ENCODE measurements around the gene CLIC6. TPM values are rescaled to one million over a fixed set of nuclear protein-coding genes. Genes with fewer than 3 reads are reported as not detected.
A peak's percentile ranks its signal among the peaks of the same experiment; 100 is the strongest.

The CLIC6 gene
- polyA plus RNA-seq, 2 of the 4 experiments (the other 2 are of a cell fraction): 0.01 to 0.08 TPM

DNA sequence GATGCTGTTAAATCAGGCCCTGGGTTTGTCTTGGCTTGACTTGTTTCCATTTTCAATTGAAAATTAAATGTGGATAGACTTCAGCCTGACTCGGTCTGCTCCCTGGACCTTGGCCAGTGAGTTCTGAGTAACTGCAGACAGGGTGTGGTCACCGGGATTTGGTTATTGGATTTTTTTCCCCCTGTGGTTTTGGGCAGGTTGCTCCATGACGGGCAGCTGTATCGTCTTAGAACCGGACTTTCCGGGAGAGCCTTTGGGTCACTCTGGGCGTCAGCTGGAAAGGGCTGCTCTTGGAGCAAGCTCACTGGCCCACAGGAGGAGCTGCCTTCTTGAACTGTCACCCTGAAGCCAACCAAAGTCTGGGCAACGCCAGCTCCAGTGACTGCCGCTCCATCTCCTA lies 75.0 kb downstream of the CLIC6 start:
- no peak overlapping the region for H3K4me2 ChIP-seq
- no peaks in the 10 kb centered on the region for H3K9me3 ChIP-seq
- WGBS (ENCODE audit: missing lambda C conversion rate): 46% methylated on average over 9 of the region's 9 CpGs
- ATAC-seq: no peak
- H3K27ac ChIP-seq: peak overlapping the region in 1 of 2 experiments; percentile 7; a peak in 1 of 6 replicates
- POLR2A ChIA-PET: interaction anchor here (3.5 kb wide), 1 partner anchor 144 kb away, joined by 70 read pairs; no protein-coding TSS in a partner anchor
- CTCF ChIA-PET: interaction anchor here (1.0 to 4.2 kb wide), 9 partner anchors 11 to 1196 kb away, joined by 3 to 46 read pairs (median 6); no protein-coding TSS in a partner anchor
- TF ChIP-seq SMC3 (IDR thresholded peaks at IDR 0.05) (no peak), CBX8 (IDR thresholded peaks at IDR 0.05) (no peak), RARB (CRISPR knock-in tag; IDR thresholded peaks at IDR 0.05) (no peak), FOXS1 (CRISPR knock-in tag; IDR thresholded peaks at IDR 0.05) (no peak), JUN (IDR thresholded peaks at IDR 0.05) (no peak), EHMT2 (IDR thresholded peaks at IDR 0.05; ENCODE audit: low read depth) (no peak), ZNF302 (CRISPR knock-in tag; IDR thresholded peaks at IDR 0.05) (no peak), RNF2 (IDR thresholded peaks at IDR 0.05; ENCODE audit: borderline replicate concordance, low read depth) (no peak), ESRRA (IDR thresholded peaks at IDR 0.05; ENCODE audit: borderline replicate concordance, low read length) (no peak), RCOR1 (IDR thresholded peaks at IDR 0.05; ENCODE audit: low read depth, low read length) (no peak)
- TF ChIP-seq, protein P1, sequence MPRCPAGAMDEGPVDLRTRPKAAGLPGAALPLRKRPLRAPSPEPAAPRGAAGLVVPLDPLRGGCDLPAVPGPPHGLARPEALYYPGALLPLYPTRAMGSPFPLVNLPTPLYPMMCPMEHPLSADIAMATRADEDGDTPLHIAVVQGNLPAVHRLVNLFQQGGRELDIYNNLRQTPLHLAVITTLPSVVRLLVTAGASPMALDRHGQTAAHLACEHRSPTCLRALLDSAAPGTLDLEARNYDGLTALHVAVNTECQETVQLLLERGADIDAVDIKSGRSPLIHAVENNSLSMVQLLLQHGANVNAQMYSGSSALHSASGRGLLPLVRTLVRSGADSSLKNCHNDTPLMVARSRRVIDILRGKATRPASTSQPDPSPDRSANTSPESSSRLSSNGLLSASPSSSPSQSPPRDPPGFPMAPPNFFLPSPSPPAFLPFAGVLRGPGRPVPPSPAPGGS (IDR thresholded peaks at IDR 0.05): no peak
- TF ChIP-seq, protein P2, sequence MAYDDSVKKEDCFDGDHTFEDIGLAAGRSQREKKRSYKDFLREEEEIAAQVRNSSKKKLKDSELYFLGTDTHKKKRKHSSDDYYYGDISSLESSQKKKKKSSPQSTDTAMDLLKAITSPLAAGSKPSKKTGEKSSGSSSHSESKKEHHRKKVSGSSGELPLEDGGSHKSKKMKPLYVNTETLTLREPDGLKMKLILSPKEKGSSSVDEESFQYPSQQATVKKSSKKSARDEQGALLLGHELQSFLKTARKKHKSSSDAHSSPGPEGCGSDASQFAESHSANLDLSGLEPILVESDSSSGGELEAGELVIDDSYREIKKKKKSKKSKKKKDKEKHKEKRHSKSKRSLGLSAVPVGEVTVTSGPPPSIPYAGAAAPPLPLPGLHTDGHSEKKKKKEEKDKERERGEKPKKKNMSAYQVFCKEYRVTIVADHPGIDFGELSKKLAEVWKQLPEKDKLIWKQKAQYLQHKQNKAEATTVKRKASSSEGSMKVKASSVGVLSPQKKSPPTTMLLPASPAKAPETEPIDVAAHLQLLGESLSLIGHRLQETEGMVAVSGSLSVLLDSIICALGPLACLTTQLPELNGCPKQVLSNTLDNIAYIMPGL (CRISPR knock-in tag; IDR thresholded peaks at IDR 0.05; ENCODE audit: borderline replicate concordance): no peak
- TF ChIP-seq, protein P3, sequence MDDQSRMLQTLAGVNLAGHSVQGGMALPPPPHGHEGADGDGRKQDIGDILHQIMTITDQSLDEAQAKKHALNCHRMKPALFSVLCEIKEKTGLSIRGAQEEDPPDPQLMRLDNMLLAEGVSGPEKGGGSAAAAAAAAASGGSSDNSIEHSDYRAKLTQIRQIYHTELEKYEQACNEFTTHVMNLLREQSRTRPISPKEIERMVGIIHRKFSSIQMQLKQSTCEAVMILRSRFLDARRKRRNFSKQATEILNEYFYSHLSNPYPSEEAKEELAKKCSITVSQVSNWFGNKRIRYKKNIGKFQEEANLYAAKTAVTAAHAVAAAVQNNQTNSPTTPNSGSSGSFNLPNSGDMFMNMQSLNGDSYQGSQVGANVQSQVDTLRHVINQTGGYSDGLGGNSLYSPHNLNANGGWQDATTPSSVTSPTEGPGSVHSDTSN (IDR thresholded peaks at IDR 0.05): no peak
- TF ChIP-seq, protein P4, sequence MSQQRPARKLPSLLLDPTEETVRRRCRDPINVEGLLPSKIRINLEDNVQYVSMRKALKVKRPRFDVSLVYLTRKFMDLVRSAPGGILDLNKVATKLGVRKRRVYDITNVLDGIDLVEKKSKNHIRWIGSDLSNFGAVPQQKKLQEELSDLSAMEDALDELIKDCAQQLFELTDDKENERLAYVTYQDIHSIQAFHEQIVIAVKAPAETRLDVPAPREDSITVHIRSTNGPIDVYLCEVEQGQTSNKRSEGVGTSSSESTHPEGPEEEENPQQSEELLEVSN (IDR thresholded peaks at IDR 0.05; ENCODE audit: borderline replicate concordance, low read depth): no peak
- no peak for FAIRE-seq
- peaks cover 4% of the 10 kb centered on the region; the same call in 2 of the 3 replicates for H3K4me1 ChIP-seq
- no peak overlapping the region for H3K4me3 ChIP-seq
- DNase-seq (ENCODE audit: low read depth in 1 of 2, low spot score in 1 of 2): no peak

DNA sequence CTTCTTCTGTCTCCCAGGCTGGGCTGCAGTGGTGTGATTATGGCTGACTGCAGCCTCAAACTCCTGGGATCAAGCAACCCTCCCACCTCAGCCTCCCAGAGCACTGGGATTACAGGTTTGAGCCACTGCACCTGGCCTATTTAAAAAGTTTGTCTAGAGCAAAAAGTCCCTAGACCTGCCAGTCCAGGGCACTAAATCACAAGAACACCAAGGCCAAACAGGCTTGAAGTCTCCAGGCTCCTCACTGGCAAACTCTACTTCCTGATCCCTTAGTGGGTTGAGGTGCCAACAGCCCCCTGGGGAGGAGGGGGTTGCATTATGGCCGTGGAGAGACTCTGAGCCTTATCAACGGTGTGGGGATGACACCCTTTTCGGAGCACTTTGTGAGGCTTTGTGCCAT lies 76.0 kb downstream of the CLIC6 start:
- Histone ChIP-seq H3K4me2 (no peak overlapping the region), H3K4me1 (peaks cover 4% of the 10 kb centered on the region; the same call in 2 of the 3 replicates), H3K27ac (no peak overlapping the region), H3K4me3 (no peak overlapping the region), H3K9me3 (no peaks in the 10 kb centered on the region)
- FAIRE-seq (no peak), DNase-seq (ENCODE audit: low read depth in 1 of 2, low spot score in 1 of 2) (no peak), ATAC-seq (no peak)
- POLR2A ChIA-PET: interaction anchor here (1.1 to 3.5 kb wide), 3 partner anchors 63 to 143 kb away, joined by 6 to 70 read pairs (median 9); no protein-coding TSS in a partner anchor
- CTCF ChIA-PET: interaction anchor here (1.0 to 4.2 kb wide), 46 partner anchors 8 to 1096 kb away, joined by 3 to 46 read pairs (median 6); no protein-coding TSS in a partner anchor
- no peak for TF ChIP-seq CBX2 (IDR thresholded peaks at IDR 0.05; ENCODE audit: borderline replicate concordance, low read depth)
- TF ChIP-seq MYC (IDR thresholded peaks at IDR 0.05; ENCODE audit: borderline replicate concordance, low read length): no peak
- TF ChIP-seq, protein P4 (IDR thresholded peaks at IDR 0.05; ENCODE audit: borderline replicate concordance, low read depth): no peak
- TF ChIP-seq, protein P5, sequence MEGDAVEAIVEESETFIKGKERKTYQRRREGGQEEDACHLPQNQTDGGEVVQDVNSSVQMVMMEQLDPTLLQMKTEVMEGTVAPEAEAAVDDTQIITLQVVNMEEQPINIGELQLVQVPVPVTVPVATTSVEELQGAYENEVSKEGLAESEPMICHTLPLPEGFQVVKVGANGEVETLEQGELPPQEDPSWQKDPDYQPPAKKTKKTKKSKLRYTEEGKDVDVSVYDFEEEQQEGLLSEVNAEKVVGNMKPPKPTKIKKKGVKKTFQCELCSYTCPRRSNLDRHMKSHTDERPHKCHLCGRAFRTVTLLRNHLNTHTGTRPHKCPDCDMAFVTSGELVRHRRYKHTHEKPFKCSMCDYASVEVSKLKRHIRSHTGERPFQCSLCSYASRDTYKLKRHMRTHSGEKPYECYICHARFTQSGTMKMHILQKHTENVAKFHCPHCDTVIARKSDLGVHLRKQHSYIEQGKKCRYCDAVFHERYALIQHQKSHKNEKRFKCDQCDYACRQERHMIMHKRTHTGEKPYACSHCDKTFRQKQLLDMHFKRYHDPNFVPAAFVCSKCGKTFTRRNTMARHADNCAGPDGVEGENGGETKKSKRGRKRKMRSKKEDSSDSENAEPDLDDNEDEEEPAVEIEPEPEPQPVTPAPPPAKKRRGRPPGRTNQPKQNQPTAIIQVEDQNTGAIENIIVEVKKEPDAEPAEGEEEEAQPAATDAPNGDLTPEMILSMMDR (IDR thresholded peaks at IDR 0.05): no peak
- TF ChIP-seq, protein P6, sequence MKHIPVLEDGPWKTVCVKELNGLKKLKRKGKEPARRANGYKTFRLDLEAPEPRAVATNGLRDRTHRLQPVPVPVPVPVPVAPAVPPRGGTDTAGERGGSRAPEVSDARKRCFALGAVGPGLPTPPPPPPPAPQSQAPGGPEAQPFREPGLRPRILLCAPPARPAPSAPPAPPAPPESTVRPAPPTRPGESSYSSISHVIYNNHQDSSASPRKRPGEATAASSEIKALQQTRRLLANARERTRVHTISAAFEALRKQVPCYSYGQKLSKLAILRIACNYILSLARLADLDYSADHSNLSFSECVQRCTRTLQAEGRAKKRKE (CRISPR knock-in tag; IDR thresholded peaks at IDR 0.05; ENCODE audit: low read depth): no peak
- no peak for TF ChIP-seq JUN (IDR thresholded peaks at IDR 0.05)
- WGBS (ENCODE audit: missing lambda C conversion rate): 0% methylated on average over 3 of the region's 3 CpGs
